ENCODE data around the gene LRRC8A. TPM values are rescaled to one million over a fixed set of nuclear protein-coding genes. Genes with fewer than 3 reads are reported as not detected.
"Not testable (repeated sequence)": the region's sequence is repeated elsewhere in the genome, so short reads cannot be mapped to it uniquely, and the experiment has no call there.

LRRC8A gene
- total RNA-seq, 1 donor from 2014 or later: 68.8 TPM

DNA sequence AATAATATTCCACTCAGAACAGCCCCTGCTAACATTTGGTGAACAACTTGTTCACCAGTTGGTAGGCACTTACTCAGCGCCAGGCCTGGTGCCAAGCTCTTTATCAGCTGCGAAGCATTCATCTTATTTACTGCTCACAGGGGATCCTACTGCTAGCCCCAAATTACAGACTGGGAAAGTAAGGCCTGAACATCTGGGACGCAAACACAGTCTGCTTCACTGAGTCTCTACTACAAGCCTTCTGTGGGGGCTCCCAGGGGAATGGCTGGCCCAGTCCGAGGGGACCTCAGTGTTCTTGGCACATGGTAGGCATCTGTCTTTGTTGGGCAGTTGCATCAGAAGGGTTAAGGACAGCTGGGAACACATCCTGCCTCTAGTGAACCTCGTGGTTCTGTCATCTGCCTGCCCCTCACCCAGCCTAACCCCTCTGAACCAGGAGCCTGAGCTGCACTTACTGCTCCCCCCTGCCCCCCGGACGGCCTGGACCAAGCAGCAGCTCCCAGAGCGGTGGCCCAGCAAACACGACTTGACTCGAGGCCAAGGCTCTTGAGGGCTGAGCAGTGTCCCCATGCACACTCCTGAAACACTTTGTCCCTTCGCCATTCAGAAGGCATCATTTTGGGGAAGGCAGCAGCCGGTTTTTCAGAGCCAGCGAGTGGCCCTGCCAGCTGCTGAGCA is 38.6 kb downstream of the LRRC8A start, which contains the start of gene PHYHD1:
PHYHD1 (plus strand) TSS at position 602 of the 678 bp plus-strand sequence. CDS start 1,342 bp downstream, outside the sequence.
- DNase-seq (ENCODE audit: low read depth in 2 of 2): no peak

- DNase-seq (ENCODE audit: low read depth in 2 of 2): no peak
These were observed 40.2 kb downstream of the LRRC8A start for GRCh38 chr9:128921881-128922763.

DNA sequence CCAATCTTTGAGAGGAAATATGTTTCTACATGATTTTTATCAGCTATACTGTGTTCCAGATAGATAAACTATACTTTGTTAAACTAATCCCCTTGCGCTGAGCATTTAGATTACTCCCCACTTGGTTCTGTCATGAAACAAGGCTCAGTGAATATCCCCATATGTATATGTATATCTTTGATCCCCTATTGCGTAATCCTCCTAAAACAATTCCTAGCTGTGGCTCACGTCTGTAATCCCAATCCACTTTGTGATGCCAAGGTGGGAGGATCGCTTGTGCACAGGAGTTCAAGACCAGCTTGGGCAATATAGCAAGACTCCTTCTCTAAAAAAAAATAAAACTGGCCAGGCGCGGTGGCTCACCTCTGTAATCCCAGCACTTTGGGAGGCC is 41.6 kb downstream of the LRRC8A start:
- DNase-seq (ENCODE audit: low read depth in 2 of 2): no peak

- peak in 1 of 2 donors; percentile 60 for DNase-seq (ENCODE audit: low read depth in 2 of 2)
These were observed 45.9 kb downstream of the LRRC8A start for GRCh38 chr9:128927731-128928411.

GRCh38 chr9:128928624-128929023 is 46.7 kb downstream of the LRRC8A start:
- DNase-seq (ENCODE audit: low read depth in 2 of 2): no peak

- DNase-seq (ENCODE audit: low read depth in 2 of 2): no peak
These were observed 47.6 kb downstream of the LRRC8A start for GRCh38 chr9:128929560-128929959.

GRCh38 chr9:128933731-128934130 is 51.8 kb downstream of the LRRC8A start:
- DNase-seq (ENCODE audit: low read depth in 2 of 2): no peak

DNA sequence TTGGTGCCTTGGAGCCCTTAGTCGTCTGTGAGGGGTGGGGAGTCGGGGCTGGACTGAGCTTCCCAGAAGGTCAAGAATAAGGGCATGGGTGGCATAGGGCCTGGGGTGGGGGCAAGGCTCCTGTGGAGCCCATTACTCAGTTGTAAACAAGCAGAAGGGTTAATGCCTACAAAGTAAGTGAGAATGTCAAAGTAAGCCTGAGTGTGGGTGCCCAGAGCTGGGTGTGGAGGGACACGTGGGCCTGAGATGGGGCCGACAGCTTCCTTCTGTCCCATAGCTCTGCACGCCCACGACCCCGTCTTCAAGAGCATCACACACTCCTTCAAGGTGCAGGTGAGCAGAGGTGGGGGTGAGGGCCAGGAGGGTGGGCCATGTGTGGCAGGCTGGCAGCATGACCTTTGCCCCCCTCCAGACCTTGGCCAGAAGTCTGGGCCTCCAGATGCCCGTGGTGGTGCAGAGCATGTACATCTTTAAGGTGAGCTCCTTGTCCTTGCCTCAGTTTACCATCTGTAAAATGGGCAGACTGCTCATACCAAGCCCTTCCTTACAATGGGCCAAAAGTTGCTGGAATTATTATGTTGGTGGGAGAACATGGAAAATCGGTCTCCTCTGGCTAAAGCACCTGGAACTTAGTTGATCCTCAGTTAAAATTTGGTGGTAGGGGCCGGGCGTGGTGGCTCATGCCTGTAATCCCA is 54.4 kb downstream of the LRRC8A start:
- no peak for DNase-seq (ENCODE audit: low read depth in 2 of 2)

DNA sequence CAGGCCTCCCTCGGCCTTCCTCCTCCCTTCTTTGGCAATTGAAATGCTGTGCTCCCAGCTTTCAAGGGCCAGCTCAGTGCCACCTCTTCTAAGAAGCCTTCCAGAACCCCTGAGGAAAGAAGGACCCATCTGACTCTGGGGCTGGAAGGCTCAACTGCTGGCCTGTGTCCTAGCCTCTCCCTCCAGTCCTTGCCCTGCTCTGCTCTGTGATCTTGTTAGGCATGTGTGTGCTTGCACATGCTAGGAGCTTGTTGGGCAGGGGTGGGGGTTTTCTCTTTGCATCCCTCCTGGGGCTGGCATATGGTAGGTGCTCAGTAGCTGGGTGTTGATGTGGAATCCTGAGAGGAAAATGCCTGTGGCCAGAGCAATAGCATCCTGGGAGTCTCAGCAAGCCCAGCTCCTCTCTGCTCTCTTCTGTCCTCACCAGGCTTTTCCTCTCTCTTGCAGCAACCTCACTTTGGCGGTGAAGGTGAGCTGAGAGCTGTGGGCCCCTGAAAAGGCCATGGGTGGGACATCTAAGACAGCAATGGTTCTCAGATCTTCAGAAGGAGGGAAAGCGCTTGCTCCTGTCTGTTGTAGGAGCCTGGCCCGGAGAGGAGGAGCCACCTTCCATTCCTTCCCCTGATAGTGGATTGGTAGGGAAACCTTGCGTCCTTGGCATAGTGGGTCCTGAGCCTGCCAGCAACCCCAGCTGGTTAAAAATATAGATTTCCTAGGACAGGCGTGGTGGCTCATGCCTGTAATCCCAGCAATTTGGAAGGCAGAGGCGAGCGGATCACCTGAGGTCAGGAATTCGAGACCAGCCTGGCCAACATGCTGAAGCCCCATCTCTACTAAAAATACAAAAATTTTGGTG is 55.6 kb downstream of the LRRC8A start:
- DNase-seq (ENCODE audit: low read depth in 2 of 2): no peak

GRCh38 chr9:128940271-128940921 is 58.5 kb downstream of the LRRC8A start:
- DNase-seq (ENCODE audit: low read depth in 2 of 2): peak in 1 of 2 donors; percentile 53

DNA sequence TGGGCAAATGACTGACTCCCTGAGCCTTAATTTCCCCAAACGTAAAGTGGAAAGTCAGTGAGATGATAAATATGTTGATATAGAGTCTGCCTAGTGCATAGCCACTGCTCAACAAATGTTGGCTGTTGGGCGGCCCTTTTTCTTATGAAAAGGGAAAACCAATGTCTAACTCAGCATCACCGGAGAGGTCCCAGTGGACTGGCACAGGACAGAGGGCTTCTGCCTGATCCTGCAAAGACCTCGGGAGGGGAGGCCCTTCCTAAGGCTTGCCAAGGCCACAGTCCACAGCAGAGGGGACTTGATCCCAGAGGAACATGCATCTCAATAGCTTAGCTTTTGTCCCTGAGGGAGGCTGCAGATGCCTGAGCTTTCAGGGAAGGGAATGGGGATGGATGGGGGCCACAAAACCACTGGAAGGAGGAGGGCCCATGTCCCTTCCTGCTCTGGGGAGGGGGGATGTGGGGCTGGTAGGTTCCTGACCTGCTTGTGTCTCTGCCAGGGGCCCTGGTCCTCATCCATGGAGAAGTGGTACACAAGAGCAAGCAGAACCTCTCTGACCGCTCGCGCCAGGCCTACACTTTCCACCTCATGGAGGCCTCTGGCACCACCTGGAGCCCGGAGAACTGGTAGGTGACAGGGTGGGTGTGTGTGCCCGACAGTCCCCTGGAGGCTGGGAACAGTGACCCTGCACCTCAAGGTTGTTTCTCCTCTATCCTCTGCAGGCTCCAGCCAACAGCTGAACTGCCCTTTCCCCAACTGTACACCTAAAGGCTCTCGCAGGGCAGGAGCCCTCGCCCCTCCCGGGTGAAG is 59.2 kb downstream of the LRRC8A start:
- DNase-seq (ENCODE audit: low read depth in 2 of 2): no peak

DNA sequence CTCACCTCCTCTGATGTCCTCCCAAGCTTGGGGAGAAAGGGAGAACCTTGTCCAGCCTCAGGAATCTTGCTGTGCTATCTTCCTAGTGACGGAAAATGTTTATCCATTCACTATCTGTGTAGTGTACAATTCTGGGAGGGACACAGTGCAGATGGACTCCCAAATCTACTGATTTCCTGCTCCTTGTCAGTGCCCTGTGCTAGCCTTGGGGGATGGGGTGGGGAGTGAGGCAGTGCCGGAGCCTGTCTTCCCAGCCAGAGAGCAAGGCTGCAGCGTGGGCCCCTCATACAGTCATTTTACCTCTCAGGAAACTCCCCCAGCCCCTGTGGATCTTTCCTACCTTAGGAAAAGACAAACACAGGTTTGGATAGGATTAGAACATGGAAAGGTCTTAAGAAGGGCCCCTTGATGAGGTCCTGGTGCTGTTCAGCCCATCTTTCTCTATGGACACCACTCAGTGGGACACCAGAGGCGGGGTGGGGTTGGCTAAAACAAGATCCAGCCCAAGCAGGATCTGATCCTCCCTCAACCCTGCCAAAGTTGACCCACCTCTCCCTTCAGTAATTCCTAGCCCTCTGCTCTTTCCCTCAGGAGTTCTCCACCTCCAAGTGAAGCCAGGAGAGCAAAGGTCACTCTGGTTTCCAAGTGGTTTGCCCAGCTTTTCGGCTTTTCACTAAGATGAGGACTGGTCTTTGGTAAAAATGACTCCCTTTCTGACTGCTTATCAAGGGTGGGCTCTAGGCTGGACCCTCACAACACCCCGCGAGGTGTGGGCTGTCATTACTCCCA is 62.1 kb downstream of the LRRC8A start:
- no peak for DNase-seq (ENCODE audit: low read depth in 2 of 2)

- DNase-seq (ENCODE audit: low read depth in 2 of 2): not testable (repeated sequence)
These were observed 63.0 kb downstream of the LRRC8A start for GRCh38 chr9:128944966-128945365.

GRCh38 chr9:128945798-128946501 is 64.0 kb downstream of the LRRC8A start:
- DNase-seq (ENCODE audit: low read depth in 2 of 2): no peak

- DNase-seq (ENCODE audit: low read depth in 2 of 2): peak in 1 of 2 donors; percentile 39
These were observed 64.8 kb downstream of the LRRC8A start for GRCh38 chr9:128946571-128947276.

DNA sequence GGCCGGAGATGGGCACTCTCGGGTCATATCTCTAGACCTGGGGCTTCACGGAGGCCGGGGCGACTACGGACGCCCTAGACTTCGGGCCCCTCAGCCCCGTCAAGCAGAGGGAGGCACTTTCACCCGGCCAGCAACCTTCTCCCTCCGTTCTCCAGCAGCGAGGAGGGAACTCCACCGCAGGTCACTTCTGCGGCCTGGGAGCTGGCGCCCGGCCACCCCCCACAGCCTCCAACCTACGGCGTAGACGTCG is 65.3 kb downstream of the LRRC8A start:
- no peak for DNase-seq (ENCODE audit: low read depth in 2 of 2)
